Femur (tissue), 1 donor: Measurements from ENCODE around the gene BICRAL.
"Not testable (repeated sequence)": the region's sequence is repeated elsewhere in the genome, so short reads cannot be mapped to it uniquely, and the experiment has no call there.

Source experiments
- DNase-seq: peaks from one replicate; pipeline ENCODE4 v3.0.0-alpha.2; 2017

The BICRAL gene

DNA sequence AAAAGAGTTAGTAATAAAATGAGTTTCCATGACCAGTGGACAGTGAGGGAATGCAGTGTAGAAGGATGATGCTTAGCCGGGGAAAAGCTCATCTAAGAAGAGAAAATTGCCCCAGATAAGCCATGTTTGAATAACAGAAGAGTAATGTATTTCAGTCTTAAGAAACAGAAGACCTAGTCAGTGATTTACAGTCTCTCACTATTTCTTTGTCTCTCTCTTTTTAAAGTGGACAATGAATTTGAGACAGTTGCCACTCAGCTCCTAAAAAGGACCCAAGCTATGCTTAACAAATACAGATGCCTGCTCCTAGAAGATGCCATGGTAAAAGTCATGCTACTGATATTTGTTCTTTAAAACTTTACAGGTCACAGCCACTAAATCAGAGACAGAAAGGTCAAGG, 78.2 kb downstream of the BICRAL start:
- no peak for DNase-seq

- DNase-seq: no peak
Observed at GRCh38 chr6:42860481-42860880, 78.6 kb downstream of the BICRAL start.

- DNase-seq: no peak
Observed at GRCh38 chr6:42864602-42865001, 82.8 kb downstream of the BICRAL start.

- no peak for DNase-seq
Observed at GRCh38 chr6:42870145-42870936, 88.5 kb downstream of the BICRAL start.

DNA sequence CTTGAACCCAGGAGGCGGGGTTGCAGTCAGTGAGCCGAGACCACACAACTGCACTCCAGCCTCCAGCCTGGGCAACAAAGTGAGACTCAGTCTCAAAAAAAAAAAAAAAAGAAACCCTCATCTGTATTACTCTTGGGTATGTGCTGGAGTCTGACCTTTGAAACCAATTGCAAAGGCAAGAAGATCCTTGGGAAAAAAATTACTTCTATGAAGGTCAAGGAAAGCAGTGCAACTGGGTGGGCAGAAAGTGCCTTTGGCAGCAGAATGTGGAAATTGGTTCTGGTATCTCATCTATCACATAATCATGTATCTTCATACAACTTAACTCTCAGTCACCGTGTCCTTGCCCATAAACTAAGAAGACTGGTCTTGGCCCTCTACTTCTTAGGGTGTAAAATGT, 89.9 kb downstream of the BICRAL start:
- no peak for DNase-seq

- DNase-seq: no peak
Observed at GRCh38 chr6:42873313-42873712, 91.5 kb downstream of the BICRAL start.

DNA sequence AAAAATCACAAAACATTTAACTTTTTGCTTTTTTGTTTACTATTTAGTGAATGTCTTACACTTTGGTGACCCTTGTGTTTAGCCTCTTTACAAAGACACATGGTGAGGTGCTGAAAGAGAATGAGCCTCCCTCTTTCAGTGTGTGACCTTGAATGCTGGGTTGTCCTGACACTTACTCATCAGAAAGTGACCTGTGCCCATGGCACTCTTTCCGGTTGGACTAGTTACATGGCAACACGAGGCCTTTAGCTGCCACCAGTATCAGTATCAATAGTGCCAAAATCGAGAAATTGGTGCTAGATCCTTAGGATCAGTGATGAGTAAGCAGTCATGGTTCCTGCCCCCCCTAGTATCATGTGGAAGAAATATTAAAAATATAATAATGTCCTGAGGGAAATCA, 95.8 kb downstream of the BICRAL start:
- no peak for DNase-seq

DNA sequence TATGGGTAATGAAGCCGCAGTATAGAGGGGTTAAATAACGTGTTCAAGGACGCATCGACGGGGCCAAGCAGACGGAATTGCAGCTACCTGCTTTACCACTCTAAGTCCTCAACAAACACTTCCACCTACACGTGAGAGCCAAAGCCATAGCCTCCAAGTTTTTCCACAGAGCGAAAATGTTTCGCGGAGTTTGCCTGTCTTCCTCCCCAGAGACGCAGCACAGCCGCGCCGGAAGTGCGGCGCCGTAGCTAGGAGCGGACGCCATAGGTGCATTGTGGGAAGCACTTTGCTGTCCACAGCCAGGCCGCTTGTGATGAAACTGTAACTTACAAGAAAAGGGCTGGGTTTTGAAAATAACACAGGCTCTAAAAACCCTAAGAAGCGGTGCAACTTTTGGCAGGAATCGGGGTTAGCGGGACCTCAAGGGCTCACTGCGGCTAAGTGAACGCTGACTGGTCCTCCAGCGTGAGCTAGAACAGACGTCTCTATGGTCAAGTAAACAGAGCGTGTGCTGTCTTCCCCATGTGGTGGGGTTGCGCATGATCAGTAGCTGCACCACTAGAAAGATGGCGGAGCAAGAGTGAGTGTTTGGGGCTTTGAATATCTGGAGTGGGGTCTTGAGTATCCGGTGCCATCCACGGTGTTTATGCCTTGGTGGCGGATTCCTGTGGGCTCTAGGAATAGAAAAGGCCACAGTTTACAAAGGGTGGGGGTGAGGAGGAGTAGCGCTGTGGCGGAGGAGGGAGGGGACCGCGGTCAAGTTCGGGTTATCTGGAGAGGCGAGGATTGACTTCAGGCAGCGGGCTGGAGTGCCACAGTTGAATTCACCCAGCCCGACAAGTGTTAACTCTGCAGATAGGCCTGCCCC, 97.8 kb downstream of the BICRAL start, which contains the start of gene RPL7L1:
RPL7L1 (plus strand) TSS at position 245 of the 868 bp plus-strand sequence; CDS start at position 540, 295 bp downstream.
- DNase-seq: peak; percentile 91

GRCh38 chr6:42880240-42880817, 98.5 kb downstream of the BICRAL start:
- DNase-seq: not testable (repeated sequence)

DNA sequence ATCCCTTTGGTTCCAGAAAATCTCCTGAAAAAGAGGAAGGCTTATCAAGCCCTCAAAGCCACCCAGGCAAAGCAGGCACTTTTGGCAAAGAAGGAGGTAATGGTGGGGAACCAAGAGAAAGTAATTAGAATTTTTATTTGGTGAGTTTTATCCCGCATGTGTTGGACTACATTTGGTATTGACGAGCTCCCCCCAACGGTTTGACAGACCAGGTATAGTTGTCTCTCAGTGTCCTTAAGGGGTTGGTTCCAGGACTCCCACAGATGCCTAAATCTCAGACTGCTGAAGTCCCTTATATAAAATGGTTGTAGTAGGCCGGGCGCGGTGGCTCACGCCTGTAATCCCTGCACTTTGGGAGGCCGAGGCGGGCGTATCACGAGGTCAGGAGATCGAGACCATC, 99.0 kb downstream of the BICRAL start:
- DNase-seq: not testable (repeated sequence)

DNA sequence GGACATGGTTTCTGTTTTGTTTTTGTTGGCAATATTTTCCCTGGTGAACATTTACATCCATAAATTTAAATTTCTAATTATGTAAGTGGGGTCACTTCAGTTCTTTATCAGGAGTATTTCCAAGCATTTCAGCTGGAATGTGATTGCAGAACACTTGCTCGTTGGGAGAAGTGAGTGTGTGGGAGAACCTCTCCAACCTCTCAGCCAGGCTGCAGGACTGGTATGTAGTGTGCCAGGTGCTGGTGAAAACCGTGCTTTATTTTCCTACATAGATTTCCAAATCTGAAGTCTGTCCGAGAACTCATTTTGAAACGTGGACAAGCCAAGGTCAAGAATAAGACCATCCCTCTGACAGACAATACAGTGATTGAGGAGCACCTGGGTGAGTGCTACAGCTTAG, 103.8 kb downstream of the BICRAL start:
- DNase-seq: no peak

DNA sequence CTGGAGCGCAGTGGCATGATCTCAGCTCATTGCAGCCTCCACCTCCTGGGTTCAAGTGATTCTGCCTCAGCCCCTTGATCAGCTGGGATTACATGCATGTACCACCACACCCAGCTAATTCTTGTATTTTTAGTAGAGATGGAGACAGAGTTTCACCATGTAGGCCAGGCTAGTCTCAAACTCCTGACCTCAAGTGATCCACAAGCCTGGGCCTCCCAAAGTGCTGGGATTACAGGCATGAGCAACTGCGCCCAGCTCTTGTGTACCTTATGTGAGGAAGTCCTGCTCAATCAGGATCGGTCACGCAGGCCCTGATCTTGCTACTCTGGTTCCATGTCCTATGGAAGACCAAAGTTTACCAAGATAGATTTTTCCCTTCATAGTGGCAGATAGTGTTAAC, 106.3 kb downstream of the BICRAL start:
- DNase-seq: not testable (repeated sequence)

DNA sequence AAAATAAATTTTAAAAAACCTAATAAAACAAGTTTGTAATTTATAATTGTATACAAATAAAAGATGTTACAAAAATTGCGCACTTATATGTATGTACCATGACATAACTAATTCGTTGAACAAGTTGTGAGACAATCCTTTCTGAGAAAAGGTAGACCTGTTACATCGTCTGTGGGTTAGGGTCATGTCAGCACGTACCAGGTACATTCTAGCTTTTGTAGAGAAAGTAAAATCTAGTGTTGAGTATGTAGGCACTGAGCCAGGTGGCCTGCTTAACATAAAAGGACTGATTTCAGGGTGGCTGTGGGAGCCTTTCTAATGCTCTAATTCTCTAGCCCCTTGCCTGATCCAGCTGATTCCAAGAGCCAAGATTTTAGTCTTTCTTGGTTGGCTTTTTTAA, 108.0 kb downstream of the BICRAL start:
- DNase-seq: no peak

DNA sequence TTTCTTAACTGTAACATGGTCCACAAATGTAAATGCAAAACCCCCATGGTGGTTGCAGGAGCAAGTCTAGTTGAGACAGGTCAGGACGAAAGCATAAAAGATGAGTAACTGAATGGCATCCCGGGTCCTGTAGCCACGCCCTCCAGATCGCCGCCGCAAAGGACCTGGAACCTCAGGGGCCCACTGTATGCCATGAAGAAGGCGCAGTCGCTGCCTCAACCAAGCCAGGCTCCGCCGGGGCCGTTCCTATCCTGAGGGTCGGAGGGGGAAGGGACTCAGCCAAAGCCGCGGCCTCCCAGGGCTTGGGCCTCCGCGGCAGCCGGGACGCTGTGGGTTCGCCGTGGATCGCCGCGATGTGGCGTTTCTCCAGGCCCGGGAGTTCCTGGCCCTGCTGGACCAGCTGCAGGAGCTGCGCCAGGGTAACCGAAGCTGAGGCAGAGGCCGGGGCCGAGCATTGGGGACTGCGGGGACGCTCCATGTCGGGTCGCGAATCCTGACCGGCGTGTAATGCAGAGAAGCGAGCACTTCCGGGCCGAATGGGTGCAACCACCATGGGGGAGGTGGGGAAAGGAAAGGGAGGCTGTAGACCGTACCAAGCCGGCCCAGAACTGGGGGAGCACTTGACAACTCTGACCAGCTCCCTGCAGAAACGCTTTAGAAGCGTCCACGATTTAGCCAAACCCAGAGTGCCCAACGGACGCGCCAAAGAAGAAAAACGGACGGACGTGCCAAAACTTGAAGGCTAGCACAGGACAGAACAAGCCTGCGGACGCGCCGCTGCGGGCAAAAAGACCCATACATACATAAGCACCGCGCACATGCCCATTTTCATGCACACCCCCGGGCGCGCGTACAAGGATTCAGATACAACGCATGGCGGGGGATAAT, 108.7 kb downstream of the BICRAL start:
- peak; percentile 96 for DNase-seq

DNA sequence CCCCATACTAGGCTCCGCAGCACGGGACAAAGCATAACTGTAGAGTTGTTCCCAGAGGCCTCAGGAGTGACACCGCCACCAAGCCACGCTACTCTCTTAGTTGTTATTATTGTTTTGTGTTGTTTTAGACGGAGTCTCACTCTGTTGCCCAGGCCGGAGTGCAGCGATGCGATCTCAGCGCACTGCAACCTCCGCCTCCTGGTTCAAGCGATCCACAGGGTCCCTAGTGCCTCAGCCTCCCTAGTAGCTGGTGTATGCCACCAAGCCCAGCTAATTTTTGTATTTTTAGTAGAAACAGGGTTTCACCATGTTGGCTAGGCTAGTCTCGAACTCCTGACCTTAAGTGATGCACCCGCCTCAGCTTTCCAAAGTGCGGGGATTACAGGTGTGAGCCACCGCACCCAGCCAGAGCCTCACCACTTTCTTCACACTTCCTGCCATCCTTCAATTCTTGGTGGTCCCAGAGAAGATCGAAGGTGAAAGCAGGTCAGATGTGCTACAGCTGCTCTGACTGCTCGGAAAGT, 109.4 kb downstream of the BICRAL start:
- no peak for DNase-seq

DNA sequence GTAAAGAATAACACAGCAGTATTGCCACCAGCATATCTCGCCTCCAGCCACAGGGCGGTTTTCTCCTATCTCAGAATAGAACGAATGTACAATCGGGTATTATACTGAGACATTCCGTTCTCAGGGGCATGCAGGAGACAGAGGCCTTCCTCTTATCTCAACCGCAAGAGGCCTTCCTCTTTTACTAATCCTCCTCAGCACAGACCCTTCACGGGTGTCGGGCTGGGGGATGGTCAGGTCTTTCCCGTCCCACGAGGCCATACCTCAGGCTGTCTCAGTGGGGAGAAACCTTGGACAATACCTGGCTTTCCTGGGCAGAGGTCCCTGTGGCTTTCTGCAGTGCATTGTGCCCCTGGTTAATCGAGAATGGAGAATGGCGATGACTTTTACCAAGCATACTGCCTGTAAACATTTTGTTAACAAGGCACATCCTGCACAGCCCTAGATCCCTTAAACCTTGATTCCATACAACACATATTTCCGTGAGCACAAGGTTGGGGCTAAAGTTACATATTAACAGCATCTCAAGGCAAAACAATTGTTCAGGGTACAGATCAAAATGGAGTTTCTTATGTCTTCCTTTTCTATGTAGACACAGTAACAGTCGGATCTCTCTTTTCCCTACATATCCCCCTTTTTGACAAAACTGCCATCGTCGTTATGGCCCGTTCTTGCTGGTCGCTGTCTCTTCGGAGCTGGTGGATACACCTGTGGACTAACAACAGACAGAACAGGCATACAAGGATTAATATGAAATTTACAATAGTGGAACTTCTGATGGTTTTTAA, 112.4 kb downstream of the BICRAL start:
- not testable (repeated sequence) for DNase-seq

- no peak for DNase-seq
Observed at GRCh38 chr6:42896178-42896719, 114.4 kb downstream of the BICRAL start.

GRCh38 chr6:42898891-42899361, 117.1 kb downstream of the BICRAL start:
- DNase-seq: peak; percentile 68

- DNase-seq: no peak
Observed at GRCh38 chr6:42899871-42900270, 118.0 kb downstream of the BICRAL start.

DNA sequence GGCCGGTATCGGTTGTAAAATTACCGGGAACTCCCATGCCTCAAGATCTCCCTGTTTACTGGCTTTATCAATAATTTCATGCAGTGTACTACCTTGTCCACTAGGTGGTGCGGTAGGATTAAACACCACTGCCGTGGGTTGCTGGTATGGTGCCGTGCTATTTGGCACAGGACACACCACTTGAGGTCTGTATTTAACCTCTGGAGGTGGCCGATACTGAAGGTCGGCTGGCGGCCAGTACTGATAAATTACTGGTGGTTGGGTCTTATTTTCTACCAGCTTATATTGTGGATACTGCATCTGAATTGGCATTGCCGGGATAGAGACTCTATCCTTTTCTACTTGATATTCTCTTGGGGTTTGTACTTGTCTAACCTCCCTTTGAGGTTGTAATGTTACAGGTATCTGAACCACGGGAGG, 119.7 kb downstream of the BICRAL start:
- peak; percentile 85 for DNase-seq
